Keratinocyte (primary cell): ENCODE measurements around the gene PGLYRP2. TPM values are rescaled to one million over a fixed set of nuclear protein-coding genes. Genes with fewer than 3 reads are reported as not detected.

ENCODE experiments used
- DNase-seq: peaks from one replicate; pipeline ENCODE4 v3.0.0-alpha.2; 2011; ENCODE audit warnings: low read depth, missing footprints, low spot score
- FAIRE-seq: peaks from 2 replicates; lab custom pipeline; 2011; peaks lifted over from hg19 to GRCh38; lab: Jason Lieb, UNC
- H2AFZ ChIP-seq: 2 replicates; pipeline ENCODE4 v1.6.0; 2012; ENCODE audit warnings: low read length, control low read depth, inconsistent platforms; ENCODE audit not compliant: control insufficient read depth
- H3K27ac ChIP-seq: 2 replicates; pipeline ENCODE4 v1.5.1; 2011; ENCODE audit warnings: low read length; ENCODE audit not compliant: control insufficient read depth, insufficient read depth
- H3K27me3 ChIP-seq: 3 replicates; pipeline ENCODE4 v1.6.0; 2011; ENCODE audit warnings: low read length; ENCODE audit not compliant: control insufficient read depth, insufficient read depth; ENCODE audit errors: extremely low read depth
- H3K36me3 ChIP-seq, 2 experiments: 2 replicates in 1 of 2; 3 replicates in 1 of 2; pipeline ENCODE4 v1.5.1; 2011; ENCODE audit warnings: low read length in 2 of 2, mild to moderate bottlenecking in 1 of 2; ENCODE audit not compliant: control insufficient read depth in 2 of 2, insufficient read depth in 2 of 2; ENCODE audit errors: extremely low read depth in 1 of 2
- H3K4me1 ChIP-seq: 3 replicates; pipeline ENCODE4 v1.5.1; 2011; ENCODE audit warnings: low read length; ENCODE audit not compliant: control insufficient read depth, insufficient read depth; ENCODE audit errors: extremely low read depth
- H3K4me2 ChIP-seq: 3 replicates; pipeline ENCODE4 v1.6.0; 2011; ENCODE audit warnings: low read depth, low read length; ENCODE audit not compliant: control insufficient read depth, insufficient read depth; ENCODE audit errors: extremely low read depth
- H3K4me3 ChIP-seq, 3 experiments: fragments of 200-600 bp in 1 of 3; sonication (generic) in 1 of 3; 2 replicates in 2 of 3; 3 replicates in 1 of 3; pipeline ENCODE4 v1.5.1; 2011 to 2016; ENCODE audit warnings: low read length in 3 of 3, mild to moderate bottlenecking in 3 of 3, control low read depth in 2 of 3, inconsistent platforms in 1 of 3, low read depth in 1 of 3, mixed read lengths in 1 of 3, mixed run types in 1 of 3, moderate library complexity in 1 of 3; ENCODE audit not compliant: control insufficient read depth in 2 of 3, insufficient read depth in 2 of 3; ENCODE audit errors: extremely low read depth in 1 of 3
- H3K79me2 ChIP-seq: 2 replicates; pipeline ENCODE4 v1.6.0; 2012; ENCODE audit warnings: low read length; ENCODE audit not compliant: control insufficient read depth, insufficient read depth
- H3K9ac ChIP-seq: 3 replicates; pipeline ENCODE4 v1.6.0; 2011; ENCODE audit warnings: low read length; ENCODE audit not compliant: control insufficient read depth, insufficient read depth; ENCODE audit errors: extremely low read depth
- H3K9me1 ChIP-seq: 3 replicates; pipeline ENCODE4 v1.6.0; 2011; ENCODE audit warnings: low read length; ENCODE audit not compliant: control insufficient read depth, insufficient read depth; ENCODE audit errors: extremely low read depth
- H3K9me3 ChIP-seq: 2 replicates; pipeline ENCODE4 v1.5.1; 2012; ENCODE audit warnings: low read depth, low read length; ENCODE audit not compliant: control insufficient read depth
- H4K20me1 ChIP-seq: 3 replicates; pipeline ENCODE4 v1.6.0; 2011; ENCODE audit warnings: low read length; ENCODE audit not compliant: control insufficient read depth, insufficient read depth; ENCODE audit errors: extremely low read depth
- EZH2 ChIP-seq: IDR thresholded peaks from one replicate; pipeline ENCODE4 v1.6.1; 2012; ENCODE audit warnings: inconsistent platforms, mild to moderate bottlenecking, low read length, moderate library complexity
- dilution Hi-C: fragments of 300-500 bp; cut with MboI; formaldehyde crosslinking; loops from one replicate; pipeline ENCODE4 v1.7.0; 2020; ENCODE audit warnings: low sequenced_read_pairs; ENCODE audit not compliant: extremely low pct_ligation_motif_present
- polyA plus RNA-seq, 5 experiments: library from polyadenylated mRNA; depleted of rRNA in 3 of 5; stranded (reverse) in 3 of 5; stranded (forward) in 1 of 5; unstranded in 1 of 5; fragments of >200 nt; gene quantifications; 1 replicate in 1 of 5; 2 replicates in 3 of 5; 3 replicates in 1 of 5; pipeline versions ENCODE4 v1.2.1 to v1.2.3, GENCODE V29; 2011 to 2012; ENCODE audit warnings: missing spikeins in 2 of 5, low read depth in 1 of 5, low replicate concordance in 1 of 5
- TF ChIP-seq, protein P1 (sequence below), 3 experiments: IDR thresholded peaks in 1 of 3; conservative IDR thresholded peaks in 1 of 3; optimal IDR thresholded peaks in 1 of 3; 2 replicates in 2 of 3; 3 replicates in 1 of 3; pipeline versions ENCODE3 to v1.5.1; 2011; ENCODE audit warnings: low read length in 3 of 3, mild to moderate bottlenecking in 3 of 3, moderate library complexity in 2 of 3, control low read depth in 1 of 3, inconsistent platforms in 1 of 3; ENCODE audit not compliant: insufficient read depth in 2 of 3; ENCODE audit errors: extremely low read depth in 1 of 3

The PGLYRP2 gene
- polyA plus RNA-seq, 1 donor (not counting 4 experiments of a cell fraction or from before 2014, with no cell fraction given) = not detected

DNA sequence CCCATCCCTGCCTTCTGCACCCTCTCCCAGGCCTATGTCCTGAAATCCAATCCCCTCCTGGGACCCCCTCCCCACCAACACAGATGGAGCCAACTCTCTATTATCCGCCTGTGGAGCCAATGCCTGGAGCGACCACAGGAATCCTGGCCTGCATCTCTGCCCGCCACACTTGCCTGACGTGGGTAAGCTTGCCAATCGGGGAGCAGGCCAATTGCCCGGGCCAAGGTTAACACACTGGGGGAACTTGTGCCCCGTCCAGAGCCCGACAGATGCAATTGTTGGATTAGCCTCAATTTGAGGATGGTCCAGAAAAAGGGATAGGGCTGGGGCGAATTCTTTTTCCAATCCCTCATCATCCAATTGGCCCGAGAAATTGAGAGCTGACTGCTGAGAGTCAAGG is 35.5 kb downstream of the PGLYRP2 start:
- Histone ChIP-seq H3K27ac (no peak overlapping the region), H3K27me3 (peaks cover 6% of the 10 kb centered on the region)
- dilution Hi-C loops = no loop called here

DNA sequence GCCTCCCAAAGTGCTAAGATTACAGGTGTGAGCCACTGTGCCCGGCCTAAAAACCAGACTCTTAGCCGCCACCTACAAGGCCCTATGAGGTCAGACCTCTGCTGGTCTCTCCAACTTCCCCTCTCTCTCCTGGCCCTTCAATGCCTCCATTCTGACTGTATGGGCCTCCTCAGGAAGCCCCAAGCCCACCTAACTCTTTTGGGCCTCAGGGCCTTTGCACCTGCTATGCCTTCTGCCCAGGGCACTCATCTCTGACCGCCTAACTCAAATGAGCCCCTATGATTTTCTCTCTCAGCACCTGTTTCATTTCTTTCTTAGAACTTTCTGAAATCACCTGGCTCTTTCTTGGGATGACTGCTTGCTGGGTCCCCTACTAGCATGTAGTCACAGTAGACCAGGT is 36.0 kb downstream of the PGLYRP2 start:
- Histone ChIP-seq H3K79me2 (no peaks in the 10 kb centered on the region), H3K4me2 (no peak overlapping the region), H3K9me3 (no peaks in the 10 kb centered on the region), H3K4me1 (no peaks in the 10 kb centered on the region), H3K27me3 (peaks cover 10% of the 10 kb centered on the region), H3K4me3 (no peak overlapping the region), H3K27ac (no peak overlapping the region), H2AFZ (no peak overlapping the region), H3K36me3 (no peaks in the 10 kb centered on the region), H3K9ac (no peak overlapping the region), H3K9me1 (no peaks in the 10 kb centered on the region), H4K20me1 (no peaks in the 10 kb centered on the region)
- dilution Hi-C loops = no loop called here
- no peak for FAIRE-seq
- DNase-seq = no peak
- TF ChIP-seq EZH2 = no peak
- TF ChIP-seq, protein P1, sequence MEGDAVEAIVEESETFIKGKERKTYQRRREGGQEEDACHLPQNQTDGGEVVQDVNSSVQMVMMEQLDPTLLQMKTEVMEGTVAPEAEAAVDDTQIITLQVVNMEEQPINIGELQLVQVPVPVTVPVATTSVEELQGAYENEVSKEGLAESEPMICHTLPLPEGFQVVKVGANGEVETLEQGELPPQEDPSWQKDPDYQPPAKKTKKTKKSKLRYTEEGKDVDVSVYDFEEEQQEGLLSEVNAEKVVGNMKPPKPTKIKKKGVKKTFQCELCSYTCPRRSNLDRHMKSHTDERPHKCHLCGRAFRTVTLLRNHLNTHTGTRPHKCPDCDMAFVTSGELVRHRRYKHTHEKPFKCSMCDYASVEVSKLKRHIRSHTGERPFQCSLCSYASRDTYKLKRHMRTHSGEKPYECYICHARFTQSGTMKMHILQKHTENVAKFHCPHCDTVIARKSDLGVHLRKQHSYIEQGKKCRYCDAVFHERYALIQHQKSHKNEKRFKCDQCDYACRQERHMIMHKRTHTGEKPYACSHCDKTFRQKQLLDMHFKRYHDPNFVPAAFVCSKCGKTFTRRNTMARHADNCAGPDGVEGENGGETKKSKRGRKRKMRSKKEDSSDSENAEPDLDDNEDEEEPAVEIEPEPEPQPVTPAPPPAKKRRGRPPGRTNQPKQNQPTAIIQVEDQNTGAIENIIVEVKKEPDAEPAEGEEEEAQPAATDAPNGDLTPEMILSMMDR (optimal IDR thresholded peaks at IDR 0.05 in 1 of 3, IDR thresholded peaks at IDR 0.05 in 1 of 3, conservative IDR thresholded peaks at IDR 0.05 in 1 of 3; ENCODE audit: extremely low read depth in 1 of 3, insufficient read depth in 2 of 3, low read length in 3 of 3) = no peak

More for the DNA sequence above, 35.5 kb downstream of the PGLYRP2 start:
- no peaks in the 10 kb centered on the region for H3K9me1 ChIP-seq
- no peaks in the 10 kb centered on the region for H3K9me3 ChIP-seq
- FAIRE-seq (no peak), DNase-seq (no peak)
- TF ChIP-seq, protein P1 (optimal IDR thresholded peaks at IDR 0.05 in 1 of 3, IDR thresholded peaks at IDR 0.05 in 1 of 3, conservative IDR thresholded peaks at IDR 0.05 in 1 of 3; ENCODE audit: extremely low read depth in 1 of 3, insufficient read depth in 2 of 3, low read length in 3 of 3) = no peak
- no peak for TF ChIP-seq EZH2
- H2AFZ ChIP-seq = no peak overlapping the region
- H4K20me1 ChIP-seq = no peaks in the 10 kb centered on the region
- H3K9ac ChIP-seq = no peak overlapping the region
- no peak overlapping the region for H3K4me2 ChIP-seq
- H3K4me3 ChIP-seq = no peak overlapping the region
- H3K36me3 ChIP-seq = no peaks in the 10 kb centered on the region
- H3K79me2 ChIP-seq = no peaks in the 10 kb centered on the region
- no peaks in the 10 kb centered on the region for H3K4me1 ChIP-seq
